Medulla oblongata (tissue), 1 donor: Measurements from ENCODE around the gene KLK11.
A peak's percentile ranks its signal among the peaks of the same experiment; 100 is the strongest.
"Not testable (repeated sequence)": the region's sequence is repeated elsewhere in the genome, so short reads cannot be mapped to it uniquely, and the experiment has no call there.

ENCODE experiments used
- DNase-seq: peaks from one replicate; pipeline ENCODE4 v3.0.0-alpha.2; 2015; ENCODE audit errors: extremely low spot score

Gene KLK11

GRCh38 chr19:51003316-51003715 lies 23.1 kb downstream of the KLK11 start:
- no peak for DNase-seq

- peak; percentile 13 for DNase-seq
Measured at GRCh38 chr19:51002542-51003311, 23.7 kb downstream of the KLK11 start.

- DNase-seq = no peak
Measured at GRCh38 chr19:51002089-51002532, 24.3 kb downstream of the KLK11 start.

GRCh38 chr19:51001515-51001914 lies 24.9 kb downstream of the KLK11 start, which contains the start of gene KLK8:
Gene KLK8 (minus strand): TSS chr19:51001604. CDS start chr19:51001167, 437 bp downstream.
- DNase-seq = no peak

- no peak for DNase-seq
Measured at GRCh38 chr19:51000981-51001380, 25.4 kb downstream of the KLK11 start.

GRCh38 chr19:51000426-51000825 lies 26.0 kb downstream of the KLK11 start:
- no peak for DNase-seq

GRCh38 chr19:50998686-50999085 lies 27.7 kb downstream of the KLK11 start:
- no peak for DNase-seq

GRCh38 chr19:50998061-50998460 lies 28.4 kb downstream of the KLK11 start:
- DNase-seq = no peak

GRCh38 chr19:50994129-50994528 lies 32.3 kb downstream of the KLK11 start:
- DNase-seq = no peak

- DNase-seq = no peak
Measured at GRCh38 chr19:50992666-50993035, 33.8 kb downstream of the KLK11 start.

GRCh38 chr19:50984416-50984815 lies 42.0 kb downstream of the KLK11 start:
- not testable (repeated sequence) for DNase-seq

- no peak for DNase-seq
Measured at GRCh38 chr19:50983625-50984292, 42.7 kb downstream of the KLK11 start, which contains the start of gene KLK7. Gene KLK7 (minus strand): TSS chr19:50983917. CDS start chr19:50982399, 1,518 bp downstream.

GRCh38 chr19:50982186-50982585 lies 44.2 kb downstream of the KLK11 start:
- DNase-seq = no peak

- no peak for DNase-seq
Measured at GRCh38 chr19:50981587-50982146, 44.7 kb downstream of the KLK11 start.

- DNase-seq = no peak
Measured at GRCh38 chr19:50980208-50980607, 46.2 kb downstream of the KLK11 start.

GRCh38 chr19:50979758-50980157 lies 46.7 kb downstream of the KLK11 start:
- no peak for DNase-seq

GRCh38 chr19:50978772-50979390 lies 47.5 kb downstream of the KLK11 start:
- no peak for DNase-seq

- peak; percentile 40 for DNase-seq
Measured at GRCh38 chr19:50977626-50978025, 48.8 kb downstream of the KLK11 start.

GRCh38 chr19:50975766-50976165 lies 50.6 kb downstream of the KLK11 start:
- no peak for DNase-seq

GRCh38 chr19:50974702-50975556 lies 51.5 kb downstream of the KLK11 start:
- DNase-seq = no peak

GRCh38 chr19:50972795-50973376 lies 53.5 kb downstream of the KLK11 start:
- no peak for DNase-seq
